IMR-90 (cell line): Measurements from ENCODE around the gene STMN3. TPM values are rescaled to one million over a fixed set of nuclear protein-coding genes. Genes with fewer than 3 reads are reported as not detected.

ENCODE experiments used
- ATAC-seq: fragments of 200-7000 bp; cut with Tn5 transposase; 2 replicates; pipeline ENCODE4 v1.9.1; 2020; ENCODE audit warnings: low read depth, mild to moderate bottlenecking, moderate library complexity
- BruUV-seq: library from RNA; stranded (reverse); fragments of 400-500 nt; replicated peaks from 2 replicates; lab custom pipeline; 2021; lab: Mats Ljungman, UMichigan
- CTCF ChIA-PET: fragments of 300-600 bp; formaldehyde crosslinking; extraction: SDS; loops from one replicate; lab custom pipeline; 2021; ENCODE audit warnings: antibody characterized with exemption; lab: Yijun Ruan, JAX
- POLR2A ChIA-PET: fragments of 300-600 bp; sonication (Branson Sonifier 250); formaldehyde crosslinking; loops from one replicate; lab custom pipeline; 2022; ENCODE audit warnings: antibody characterized with exemption; ENCODE audit not compliant: unreplicated experiment; lab: Charles Lee
- DNase-seq: peaks from one replicate; pipeline ENCODE4 v3.0.0; 2013
- H2AFZ ChIP-seq: replicated peaks from 2 replicates; pipeline ENCODE3; 2013; ENCODE audit warnings: low read length, mild to moderate bottlenecking; ENCODE audit not compliant: poor library complexity
- H2AK5ac ChIP-seq: 2 replicates; pipeline ENCODE4 v1.6.1; 2013; ENCODE audit warnings: low read depth, low read length, inconsistent platforms
- H2AK9ac ChIP-seq: replicated peaks from 2 replicates; pipeline ENCODE3; 2013; ENCODE audit warnings: mild to moderate bottlenecking, low read depth, low read length, moderate library complexity; ENCODE audit not compliant: poor library complexity
- H2BK120ac ChIP-seq: 2 replicates; pipeline ENCODE4 v1.6.1; 2013; ENCODE audit warnings: low read depth, low read length, inconsistent platforms
- H2BK15ac ChIP-seq: 3 replicates; pipeline ENCODE4 v1.6.1; 2013; ENCODE audit warnings: low read depth, low read length, inconsistent platforms
- H2BK20ac ChIP-seq: 2 replicates; pipeline ENCODE4 v1.6.1; 2013; ENCODE audit warnings: low read depth, mild to moderate bottlenecking, inconsistent platforms, low read length, moderate library complexity
- H2BK5ac ChIP-seq: 2 replicates; pipeline ENCODE4 v1.6.1; 2013; ENCODE audit warnings: mild to moderate bottlenecking, low read depth, low read length, inconsistent platforms; ENCODE audit not compliant: poor library complexity, severe bottlenecking
- H3K14ac ChIP-seq: replicated peaks from 2 replicates; pipeline ENCODE4 v1.6.1; 2013; ENCODE audit warnings: low read depth, low read length, inconsistent platforms
- H3K18ac ChIP-seq: 2 replicates; pipeline ENCODE4 v1.6.1; 2013; ENCODE audit warnings: low read depth, low read length, control low read depth
- H3K23ac ChIP-seq: 2 replicates; pipeline ENCODE4 v1.6.1; 2013; ENCODE audit warnings: low read depth, low read length, inconsistent platforms
- H3K27ac ChIP-seq: 2 replicates; pipeline ENCODE4 v1.5.1; 2013; ENCODE audit warnings: mild to moderate bottlenecking, control low read depth, low read length; ENCODE audit not compliant: insufficient read depth
- H3K27me3 ChIP-seq: 2 replicates; pipeline ENCODE4 v1.6.1; 2013; ENCODE audit warnings: low read length; ENCODE audit not compliant: control insufficient read depth, insufficient read depth
- H3K36me3 ChIP-seq: 2 replicates; pipeline ENCODE4 v1.6.1; 2013; ENCODE audit warnings: low read length, mixed read lengths; ENCODE audit not compliant: control insufficient read depth, insufficient read depth
- H3K4ac ChIP-seq: 2 replicates; pipeline ENCODE4 v1.6.1; 2013; ENCODE audit warnings: low read depth, low read length, inconsistent platforms
- H3K4me1 ChIP-seq: 2 replicates; pipeline ENCODE4 v1.6.1; 2013; ENCODE audit warnings: low read length, mixed read lengths; ENCODE audit not compliant: control insufficient read depth, insufficient read depth
- H3K4me2 ChIP-seq: 2 replicates; pipeline ENCODE4 v1.6.1; 2013; ENCODE audit warnings: low read depth, mild to moderate bottlenecking, control low read depth, low read length, moderate library complexity
- H3K4me3 ChIP-seq: 2 replicates; pipeline ENCODE4 v1.5.1; 2013; ENCODE audit warnings: low read depth, mild to moderate bottlenecking, control low read depth, low read length, moderate library complexity; ENCODE audit not compliant: insufficient read depth
- H3K56ac ChIP-seq: 2 replicates; pipeline ENCODE4 v1.6.1; 2013; ENCODE audit warnings: low read length, inconsistent platforms; ENCODE audit not compliant: insufficient read depth; ENCODE audit errors: extremely low read depth
- H3K79me1 ChIP-seq, 2 experiments: 2 replicates each; pipeline ENCODE4 v1.6.1; 2013; ENCODE audit warnings: low read length in 2 of 2, inconsistent platforms in 1 of 2, low read depth in 1 of 2
- H3K9ac ChIP-seq: 2 replicates; pipeline ENCODE4 v1.6.1; 2013; ENCODE audit warnings: low read depth, low read length, control low read depth
- H3K9me1 ChIP-seq: 2 replicates; pipeline ENCODE4 v1.6.1; 2013; ENCODE audit warnings: low read length, inconsistent platforms; ENCODE audit not compliant: insufficient read depth
- H3K9me3 ChIP-seq: 2 replicates; pipeline ENCODE4 v1.6.1; 2013; ENCODE audit warnings: low read length; ENCODE audit not compliant: control insufficient read depth, insufficient read depth
- H4K20me1 ChIP-seq: 2 replicates; pipeline ENCODE4 v1.6.1; 2013; ENCODE audit warnings: low read length, inconsistent platforms; ENCODE audit not compliant: insufficient read depth
- H4K5ac ChIP-seq: 2 replicates; pipeline ENCODE4 v1.6.1; 2013; ENCODE audit warnings: mild to moderate bottlenecking, low read depth, low read length, control low read depth
- H4K8ac ChIP-seq, 2 experiments: 2 replicates each; pipeline ENCODE4 v1.6.1; 2013; ENCODE audit warnings: low read depth in 2 of 2, low read length in 2 of 2, control low read depth in 1 of 2, inconsistent platforms in 1 of 2
- H4K91ac ChIP-seq: 2 replicates; pipeline ENCODE4 v1.6.1; 2013; ENCODE audit warnings: low read depth, low read length, inconsistent platforms; ENCODE audit not compliant: insufficient read depth
- BHLHE40 ChIP-seq: fragments of 150-350 bp; IDR thresholded peaks from 2 replicates; pipeline ENCODE4 v1.6.1; 2016; ENCODE audit warnings: mild to moderate bottlenecking, low read depth, low read length
- CEBPB ChIP-seq: IDR thresholded peaks from 2 replicates; pipeline ENCODE4 v1.6.1; 2012; ENCODE audit warnings: low read depth, low read length, improper control_type of control experiment
- FOS ChIP-seq: fragments of 150-350 bp; IDR thresholded peaks from 2 replicates; pipeline ENCODE4 v1.6.1; 2016; ENCODE audit warnings: low read depth, low read length
- MAFK ChIP-seq: IDR thresholded peaks from 2 replicates; pipeline ENCODE4 v1.6.1; 2012; ENCODE audit warnings: low read depth, low read length, improper control_type of control experiment
- MAZ ChIP-seq: IDR thresholded peaks from 2 replicates; pipeline ENCODE4 v1.6.1; 2012; ENCODE audit warnings: low read depth, mild to moderate bottlenecking, low read length, improper control_type of control experiment, moderate library complexity, borderline replicate concordance
- MXI1 ChIP-seq: IDR thresholded peaks from 2 replicates; pipeline ENCODE4 v1.6.1; 2012; ENCODE audit warnings: low read depth, mild to moderate bottlenecking, low read length, moderate library complexity, borderline replicate concordance
- NFE2L2 ChIP-seq: fragments of 150-350 bp; IDR thresholded peaks from 2 replicates; pipeline ENCODE4 v1.6.1; 2016; ENCODE audit warnings: low read depth, mild to moderate bottlenecking, low read length
- POLR2A ChIP-seq: IDR thresholded peaks from 2 replicates; pipeline ENCODE4 v1.6.1; 2012; ENCODE audit warnings: mild to moderate bottlenecking, low read depth, low read length
- RAD21 ChIP-seq: IDR thresholded peaks from 2 replicates; pipeline ENCODE4 v1.6.1; 2012; ENCODE audit warnings: low read length, improper control_type of control experiment
- RCOR1 ChIP-seq: IDR thresholded peaks from 2 replicates; pipeline ENCODE4 v1.6.1; 2012; ENCODE audit warnings: mild to moderate bottlenecking, low read length, improper control_type of control experiment; ENCODE audit not compliant: insufficient replicate concordance
- WGBS, 2 experiments: methylation state at CpG; one replicate each; pipeline versions ENCODE4 v1.1.5 to v1.1.7; 2013; ENCODE audit warnings: missing lambda C conversion rate in 2 of 2; ENCODE audit not compliant: insufficient read length in 1 of 2; ENCODE audit errors: extremely low coverage in 2 of 2; 5-methylcytosine and 5-hydroxymethylcytosine counted together
- dilution Hi-C: fragments of 300-500 bp; cut with HindIII; formaldehyde crosslinking; loops from one replicate; pipeline ENCODE4 v1.14.3; 2018; ENCODE audit warnings: low sequenced_read_pairs; ENCODE audit not compliant: unreplicated experiment
- in situ Hi-C: fragments of 300-500 bp; cut with MboI; formaldehyde crosslinking; loops from 3 replicates; pipeline ENCODE4 v1.14.3; 2019; ENCODE audit warnings: low sequenced_read_pairs, inconsistent platforms, mixed read lengths
- intact Hi-C: fragments of 100-400 bp; cut with micrococcal nuclease; formaldehyde crosslinking; loops from 2 replicates; pipeline ENCODE4 v1.10.0; 2022
- polyA plus RNA-seq, 3 experiments: library from polyadenylated mRNA; depleted of rRNA; stranded (reverse); fragments of >200 nt; gene quantifications; 2 replicates each; pipeline ENCODE4 v1.2.3, GENCODE V29; 2012; ENCODE audit warnings: low replicate concordance in 1 of 3
- total RNA-seq: library from RNA; depleted of rRNA; stranded (reverse); fragments of >200 nt; gene quantifications from 2 replicates; pipeline ENCODE4 v1.2.3, GENCODE V29; 2012
- TF ChIP-seq, protein P1 (sequence below): conservative IDR thresholded peaks from 2 replicates; pipeline ENCODE4 v1.5.1; 2012; ENCODE audit warnings: mild to moderate bottlenecking, low read depth, low read length, improper control_type of control experiment
- TF ChIP-seq, protein P2 (sequence below): fragments of 150-350 bp; IDR thresholded peaks from 2 replicates; pipeline ENCODE4 v1.6.1; 2017; ENCODE audit warnings: mild to moderate bottlenecking, antibody characterized with exemption, low read length, low read depth

The STMN3 gene
- total and polyA plus RNA-seq, 2 of the 4 experiments (the other 2 are of a cell fraction), result 20.3 to 62.3 TPM

GRCh38 chr20:63682384-63683139 is 29.3 kb upstream of the STMN3 start:
- H2AFZ ChIP-seq, result peak overlapping the region; percentile 18
- H2BK5ac ChIP-seq, result peak overlapping the region; percentile 99
- H2AK5ac ChIP-seq, result peak overlapping the region; percentile 98
- H3K56ac ChIP-seq, result peak overlapping the region; percentile 73
- peak overlapping the region; percentile 99 for H4K91ac ChIP-seq
- no peaks in the 10 kb centered on the region for H3K27me3 ChIP-seq
- H3K4ac ChIP-seq, result peak overlapping the region; percentile 100
- H2BK15ac ChIP-seq, result peak overlapping the region; percentile 100
- H2BK120ac ChIP-seq, result peak overlapping the region; percentile 99
- peaks cover 31% of the 10 kb centered on the region for H3K4me1 ChIP-seq
- peak overlapping the region; percentile 94; the same call in 1 of the 2 replicates for H3K23ac ChIP-seq
- WGBS, 2 experiments, result 0% methylated on average over 3 of the region's 22 CpGs; no CpG with 5 or more reads in 1 of the 2 experiments
- H3K27ac ChIP-seq, result peak overlapping the region; percentile 92
- H3K4me2 ChIP-seq, result peak overlapping the region; percentile 49; the same call in 1 of the 2 replicates
- H4K8ac ChIP-seq, result peak overlapping the region; percentile 99 to 100
- in situ Hi-C loops, result no loop called here
- TF ChIP-seq MXI1 (no peak), MAFK (no peak), MAZ (peak; percentile 87), CEBPB (no peak), RCOR1 (no peak), FOS (peak; percentile 84), NFE2L2 (peak; percentile 86), BHLHE40 (peak; percentile 71), RAD21 (peak; percentile 28), POLR2A (no peak)
- TF ChIP-seq, protein P1, sequence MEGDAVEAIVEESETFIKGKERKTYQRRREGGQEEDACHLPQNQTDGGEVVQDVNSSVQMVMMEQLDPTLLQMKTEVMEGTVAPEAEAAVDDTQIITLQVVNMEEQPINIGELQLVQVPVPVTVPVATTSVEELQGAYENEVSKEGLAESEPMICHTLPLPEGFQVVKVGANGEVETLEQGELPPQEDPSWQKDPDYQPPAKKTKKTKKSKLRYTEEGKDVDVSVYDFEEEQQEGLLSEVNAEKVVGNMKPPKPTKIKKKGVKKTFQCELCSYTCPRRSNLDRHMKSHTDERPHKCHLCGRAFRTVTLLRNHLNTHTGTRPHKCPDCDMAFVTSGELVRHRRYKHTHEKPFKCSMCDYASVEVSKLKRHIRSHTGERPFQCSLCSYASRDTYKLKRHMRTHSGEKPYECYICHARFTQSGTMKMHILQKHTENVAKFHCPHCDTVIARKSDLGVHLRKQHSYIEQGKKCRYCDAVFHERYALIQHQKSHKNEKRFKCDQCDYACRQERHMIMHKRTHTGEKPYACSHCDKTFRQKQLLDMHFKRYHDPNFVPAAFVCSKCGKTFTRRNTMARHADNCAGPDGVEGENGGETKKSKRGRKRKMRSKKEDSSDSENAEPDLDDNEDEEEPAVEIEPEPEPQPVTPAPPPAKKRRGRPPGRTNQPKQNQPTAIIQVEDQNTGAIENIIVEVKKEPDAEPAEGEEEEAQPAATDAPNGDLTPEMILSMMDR, result no peak
- TF ChIP-seq, protein P2, sequence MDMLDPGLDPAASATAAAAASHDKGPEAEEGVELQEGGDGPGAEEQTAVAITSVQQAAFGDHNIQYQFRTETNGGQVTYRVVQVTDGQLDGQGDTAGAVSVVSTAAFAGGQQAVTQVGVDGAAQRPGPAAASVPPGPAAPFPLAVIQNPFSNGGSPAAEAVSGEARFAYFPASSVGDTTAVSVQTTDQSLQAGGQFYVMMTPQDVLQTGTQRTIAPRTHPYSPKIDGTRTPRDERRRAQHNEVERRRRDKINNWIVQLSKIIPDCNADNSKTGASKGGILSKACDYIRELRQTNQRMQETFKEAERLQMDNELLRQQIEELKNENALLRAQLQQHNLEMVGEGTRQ, result no peak
- CTCF ChIA-PET, result interaction anchor here (0.6 kb wide), 1 partner anchor 1183 kb away, joined by 3 read pairs; no protein-coding TSS in a partner anchor
- no peaks in the 10 kb centered on the region for H4K20me1 ChIP-seq
- DNase-seq (peak; percentile 98), ATAC-seq (peak; percentile 91)
- dilution Hi-C loops, result no loop called here
- H3K79me1 ChIP-seq, result peaks cover 10 to 44% of the 10 kb centered on the region in 2 experiments; a peak in 3 of 4 replicates
- H4K5ac ChIP-seq, result peak overlapping the region; percentile 85
- peak overlapping the region; percentile 65 for H3K14ac ChIP-seq
- H3K18ac ChIP-seq, result peak overlapping the region; percentile 71
- peaks cover 27% of the 10 kb centered on the region for H3K9me1 ChIP-seq
- H3K4me3 ChIP-seq, result no peak overlapping the region
- intact Hi-C loops, result loop anchor here (2.0 kb wide), 1 partner anchor 144 kb away; no protein-coding TSS in a partner anchor
- BruUV-seq, result no TSS peak
- peak overlapping the region; percentile 94 for H2AK9ac ChIP-seq
- POLR2A ChIA-PET, result interaction anchor here (1.6 kb wide), 1 partner anchor 16 kb away, joined by 3 read pairs; no protein-coding TSS in a partner anchor
- H3K9me3 ChIP-seq, result no peaks in the 10 kb centered on the region
- peak overlapping the region; percentile 92 for H2BK20ac ChIP-seq
- H3K9ac ChIP-seq, result 0 out of 2 replicates have a peak overlapping the region, but pooled peaks have one; percentile 11
- peaks cover 22% of the 10 kb centered on the region for H3K36me3 ChIP-seq
